Stimulated activated CD8-positive, alpha-beta memory T cell treated with anti-CD3 and anti-CD28 coated beads, Interleukin-15, amount 100 ng/mL, for 24 hours (primary cell): ENCODE results near the gene LRTM1.

ENCODE experiments used
- DNase-seq: peaks from one replicate; pipeline ENCODE4 v3.0.0-alpha.2; 2020; ENCODE audit warnings: low read depth

LRTM1 gene

GRCh38 chr3:54891540-54891897 is 36.3 kb downstream of the LRTM1 start:
- no peak for DNase-seq

- DNase-seq = no peak
These were observed 38.1 kb downstream of the LRTM1 start for GRCh38 chr3:54889731-54890130.

- DNase-seq = no peak
These were observed 39.0 kb downstream of the LRTM1 start for GRCh38 chr3:54888873-54889272.

GRCh38 chr3:54888162-54888561 is 39.7 kb downstream of the LRTM1 start:
- no peak for DNase-seq

GRCh38 chr3:54882129-54882833 is 45.6 kb downstream of the LRTM1 start:
- no peak for DNase-seq

GRCh38 chr3:54878145-54878544 is 49.7 kb downstream of the LRTM1 start:
- no peak for DNase-seq

GRCh38 chr3:54877730-54878129 is 50.1 kb downstream of the LRTM1 start:
- DNase-seq = no peak

- no peak for DNase-seq
These were observed 51.2 kb downstream of the LRTM1 start for GRCh38 chr3:54876694-54877093.

- no peak for DNase-seq
These were observed 52.1 kb downstream of the LRTM1 start for GRCh38 chr3:54875596-54876268.

GRCh38 chr3:54874816-54875556 is 52.9 kb downstream of the LRTM1 start:
- DNase-seq = no peak

- DNase-seq = no peak
These were observed 54.5 kb downstream of the LRTM1 start for GRCh38 chr3:54873059-54874010.

- no peak for DNase-seq
These were observed 56.0 kb downstream of the LRTM1 start for GRCh38 chr3:54871867-54872266.

- no peak for DNase-seq
These were observed 57.4 kb downstream of the LRTM1 start for GRCh38 chr3:54870423-54870822.
